Neural cell (in vitro differentiated cells): ENCODE measurements around the gene RABL3. TPM values are rescaled to one million over a fixed set of nuclear protein-coding genes. Genes with fewer than 3 reads are reported as not detected.
"Not testable (repeated sequence)": the region's sequence is repeated elsewhere in the genome, so short reads cannot be mapped to it uniquely, and the experiment has no call there.

ENCODE experiments used
- H2AFZ ChIP-seq: fragments of 200-600, 300-800 bp; sonication (generic), shearing (Covaris generic); 2 replicates; pipeline ENCODE4 v1.6.0; 2014; ENCODE audit warnings: low read depth, mild to moderate bottlenecking, antibody characterized with exemption, low read length, moderate library complexity
- H3F3A ChIP-seq: fragments of 200-600 bp; shearing (Covaris generic); 2 replicates; pipeline ENCODE4 v1.6.1; 2016; ENCODE audit warnings: mild to moderate bottlenecking, moderate library complexity, mixed read lengths, antibody characterized with exemption, low read length; ENCODE audit not compliant: insufficient read depth, poor library complexity, severe bottlenecking
- H3K27ac ChIP-seq: fragments of 200-600, 300-800 bp; sonication (generic), shearing (Covaris generic); 2 replicates; pipeline ENCODE4 v1.5.1; 2014; ENCODE audit warnings: mild to moderate bottlenecking, low read length, moderate library complexity
- H3K27me3 ChIP-seq: fragments of 300-800, 200-600 bp; sonication (generic), shearing (Covaris generic); 2 replicates; pipeline ENCODE4 v1.6.0; 2014; ENCODE audit warnings: mild to moderate bottlenecking, low read depth, low read length, moderate library complexity; ENCODE audit not compliant: insufficient read depth
- H3K36me3 ChIP-seq: fragments of 300-800, 200-600 bp; sonication (generic), shearing (Covaris generic); 2 replicates; pipeline ENCODE4 v1.5.1; 2014; ENCODE audit warnings: mild to moderate bottlenecking, antibody characterized with exemption, low read length, moderate library complexity; ENCODE audit not compliant: insufficient read depth
- H3K4me2 ChIP-seq: fragments of 300-800, 200-600 bp; sonication (generic), shearing (Covaris generic); 2 replicates; pipeline ENCODE4 v1.6.0; 2014; ENCODE audit warnings: mild to moderate bottlenecking, low read length
- H3K4me3 ChIP-seq: fragments of 300-800, 200-600 bp; sonication (generic), shearing (Covaris generic); 2 replicates; pipeline ENCODE4 v1.5.1; 2014; ENCODE audit warnings: mild to moderate bottlenecking, low read length, moderate library complexity
- H3K79me2 ChIP-seq: fragments of 200-600 bp; shearing (Covaris generic); replicated peaks from 2 replicates; pipeline ENCODE4 v1.6.0; 2014; ENCODE audit warnings: mild to moderate bottlenecking, low read length, moderate library complexity; ENCODE audit not compliant: insufficient read depth
- H3K9ac ChIP-seq: fragments of 300-800, 200-600 bp; sonication (generic), shearing (Covaris generic); 2 replicates; pipeline ENCODE4 v1.6.1; 2016; ENCODE audit warnings: mild to moderate bottlenecking, low read length, mixed read lengths
- H3K9me2 ChIP-seq: fragments of 200-600 bp; shearing (Covaris generic); 2 replicates; pipeline ENCODE4 v1.6.1; 2016; ENCODE audit warnings: mild to moderate bottlenecking, low read length, mixed read lengths; ENCODE audit not compliant: insufficient read depth
- H3K9me3 ChIP-seq: fragments of 200-600, 300-800 bp; sonication (generic), shearing (Covaris generic); 2 replicates; pipeline ENCODE4 v1.6.1; 2016; ENCODE audit warnings: mild to moderate bottlenecking, mixed run types, low read length, moderate library complexity, mixed read lengths
- H4K20me1 ChIP-seq: fragments of 200-600 bp; shearing (Covaris generic); 2 replicates; pipeline ENCODE4 v1.6.1; 2016; ENCODE audit warnings: mild to moderate bottlenecking, mixed run types; ENCODE audit not compliant: insufficient read depth
- EP300 ChIP-seq: fragments of 450-650 bp; conservative IDR thresholded peaks from 2 replicates; pipeline ENCODE4 v1.6.1; 2014; ENCODE audit warnings: antibody characterized with exemption, mild to moderate bottlenecking, moderate library complexity; ENCODE audit not compliant: poor library complexity, severe bottlenecking
- EZH2 ChIP-seq: fragments of 200-600, 300-800 bp; shearing (Covaris generic), sonication (generic); IDR thresholded peaks from 2 replicates; pipeline ENCODE4 v1.6.1; 2014; ENCODE audit warnings: antibody characterized with exemption, low read length, borderline replicate concordance, mild to moderate bottlenecking; ENCODE audit not compliant: insufficient read depth, poor library complexity, severe bottlenecking
- MXI1 ChIP-seq: fragments of 450-650 bp; conservative IDR thresholded peaks from 2 replicates; pipeline ENCODE4 v1.6.1; 2014; ENCODE audit warnings: antibody characterized with exemption, mild to moderate bottlenecking; ENCODE audit not compliant: poor library complexity, severe bottlenecking
- POLR2AphosphoS5 ChIP-seq: IDR thresholded peaks from 2 replicates; pipeline ENCODE4 v1.6.1; 2012
- RAD21 ChIP-seq: fragments of 450-650 bp; conservative IDR thresholded peaks from 2 replicates; pipeline ENCODE4 v1.6.1; 2014; ENCODE audit warnings: antibody characterized with exemption, mild to moderate bottlenecking, moderate library complexity
- SMC3 ChIP-seq: fragments of 450-650 bp; conservative IDR thresholded peaks from 2 replicates; pipeline ENCODE4 v1.6.1; 2014; ENCODE audit warnings: antibody characterized with exemption, mild to moderate bottlenecking, moderate library complexity; ENCODE audit not compliant: poor library complexity
- TAF1 ChIP-seq: IDR thresholded peaks from 2 replicates; pipeline ENCODE4 v1.6.1; 2012; ENCODE audit warnings: low read depth
- polyA plus RNA-seq: library from polyadenylated mRNA; depleted of rRNA; stranded (reverse); fragments of >200 nt; gene quantifications from 2 replicates; pipeline ENCODE4 v1.2.3, GENCODE V29; 2014
- TF ChIP-seq, protein P1 (sequence below): fragments of 450-650 bp; IDR thresholded peaks from 2 replicates; pipeline ENCODE4 v1.5.1; 2014; ENCODE audit warnings: antibody characterized with exemption, mild to moderate bottlenecking, moderate library complexity; ENCODE audit not compliant: poor library complexity, severe bottlenecking
- TF ChIP-seq, protein P2 (sequence below): IDR thresholded peaks from 2 replicates; pipeline ENCODE4 v1.6.1; 2012; ENCODE audit warnings: borderline replicate concordance

RABL3 gene
- polyA plus RNA-seq, 1 donor from 2014 or later = 14.7 TPM

DNA sequence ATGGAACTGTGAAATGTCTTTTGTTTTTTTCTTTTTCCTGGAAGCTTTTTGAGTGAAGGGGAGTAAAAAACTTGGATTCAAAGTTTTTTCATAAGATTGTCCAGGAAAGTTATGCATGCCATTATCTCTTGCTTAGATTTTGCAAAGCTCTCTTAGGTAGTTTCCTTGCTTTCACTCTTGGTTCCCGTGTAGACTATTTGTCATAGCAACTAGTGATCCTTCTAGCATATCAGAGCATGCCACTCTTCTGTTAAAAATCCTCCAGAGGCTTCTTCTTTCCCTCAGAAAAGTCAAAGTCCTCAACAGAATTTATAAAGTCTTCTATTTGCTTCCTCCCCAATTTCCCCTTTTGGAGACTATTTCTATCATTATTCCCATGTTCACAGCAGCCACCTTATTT, 21.3 kb upstream of the RABL3 start:
- H3K9me2 ChIP-seq = no peaks in the 10 kb centered on the region
- H3K27me3 ChIP-seq = no peaks in the 10 kb centered on the region
- H3K9me3 ChIP-seq = no peaks in the 10 kb centered on the region
- H3K4me2 ChIP-seq = no peak overlapping the region
- no peaks in the 10 kb centered on the region for H4K20me1 ChIP-seq
- TF ChIP-seq EZH2 (no peak), MXI1 (no peak), EP300 (no peak), RAD21 (no peak), TAF1 (no peak), POLR2AphosphoS5 (no peak), SMC3 (no peak)
- TF ChIP-seq, protein P1, sequence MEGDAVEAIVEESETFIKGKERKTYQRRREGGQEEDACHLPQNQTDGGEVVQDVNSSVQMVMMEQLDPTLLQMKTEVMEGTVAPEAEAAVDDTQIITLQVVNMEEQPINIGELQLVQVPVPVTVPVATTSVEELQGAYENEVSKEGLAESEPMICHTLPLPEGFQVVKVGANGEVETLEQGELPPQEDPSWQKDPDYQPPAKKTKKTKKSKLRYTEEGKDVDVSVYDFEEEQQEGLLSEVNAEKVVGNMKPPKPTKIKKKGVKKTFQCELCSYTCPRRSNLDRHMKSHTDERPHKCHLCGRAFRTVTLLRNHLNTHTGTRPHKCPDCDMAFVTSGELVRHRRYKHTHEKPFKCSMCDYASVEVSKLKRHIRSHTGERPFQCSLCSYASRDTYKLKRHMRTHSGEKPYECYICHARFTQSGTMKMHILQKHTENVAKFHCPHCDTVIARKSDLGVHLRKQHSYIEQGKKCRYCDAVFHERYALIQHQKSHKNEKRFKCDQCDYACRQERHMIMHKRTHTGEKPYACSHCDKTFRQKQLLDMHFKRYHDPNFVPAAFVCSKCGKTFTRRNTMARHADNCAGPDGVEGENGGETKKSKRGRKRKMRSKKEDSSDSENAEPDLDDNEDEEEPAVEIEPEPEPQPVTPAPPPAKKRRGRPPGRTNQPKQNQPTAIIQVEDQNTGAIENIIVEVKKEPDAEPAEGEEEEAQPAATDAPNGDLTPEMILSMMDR = no peak
- TF ChIP-seq, protein P2, sequence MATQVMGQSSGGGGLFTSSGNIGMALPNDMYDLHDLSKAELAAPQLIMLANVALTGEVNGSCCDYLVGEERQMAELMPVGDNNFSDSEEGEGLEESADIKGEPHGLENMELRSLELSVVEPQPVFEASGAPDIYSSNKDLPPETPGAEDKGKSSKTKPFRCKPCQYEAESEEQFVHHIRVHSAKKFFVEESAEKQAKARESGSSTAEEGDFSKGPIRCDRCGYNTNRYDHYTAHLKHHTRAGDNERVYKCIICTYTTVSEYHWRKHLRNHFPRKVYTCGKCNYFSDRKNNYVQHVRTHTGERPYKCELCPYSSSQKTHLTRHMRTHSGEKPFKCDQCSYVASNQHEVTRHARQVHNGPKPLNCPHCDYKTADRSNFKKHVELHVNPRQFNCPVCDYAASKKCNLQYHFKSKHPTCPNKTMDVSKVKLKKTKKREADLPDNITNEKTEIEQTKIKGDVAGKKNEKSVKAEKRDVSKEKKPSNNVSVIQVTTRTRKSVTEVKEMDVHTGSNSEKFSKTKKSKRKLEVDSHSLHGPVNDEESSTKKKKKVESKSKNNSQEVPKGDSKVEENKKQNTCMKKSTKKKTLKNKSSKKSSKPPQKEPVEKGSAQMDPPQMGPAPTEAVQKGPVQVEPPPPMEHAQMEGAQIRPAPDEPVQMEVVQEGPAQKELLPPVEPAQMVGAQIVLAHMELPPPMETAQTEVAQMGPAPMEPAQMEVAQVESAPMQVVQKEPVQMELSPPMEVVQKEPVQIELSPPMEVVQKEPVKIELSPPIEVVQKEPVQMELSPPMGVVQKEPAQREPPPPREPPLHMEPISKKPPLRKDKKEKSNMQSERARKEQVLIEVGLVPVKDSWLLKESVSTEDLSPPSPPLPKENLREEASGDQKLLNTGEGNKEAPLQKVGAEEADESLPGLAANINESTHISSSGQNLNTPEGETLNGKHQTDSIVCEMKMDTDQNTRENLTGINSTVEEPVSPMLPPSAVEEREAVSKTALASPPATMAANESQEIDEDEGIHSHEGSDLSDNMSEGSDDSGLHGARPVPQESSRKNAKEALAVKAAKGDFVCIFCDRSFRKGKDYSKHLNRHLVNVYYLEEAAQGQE = no peak
- no peak overlapping the region for H3K9ac ChIP-seq
- peaks cover 6% of the 10 kb centered on the region for H3K79me2 ChIP-seq
- no peak overlapping the region for H2AFZ ChIP-seq
- no peak overlapping the region for H3K27ac ChIP-seq
- no peak overlapping the region for H3K4me3 ChIP-seq
- H3F3A ChIP-seq = no peaks in the 10 kb centered on the region
- no peaks in the 10 kb centered on the region for H3K36me3 ChIP-seq

DNA sequence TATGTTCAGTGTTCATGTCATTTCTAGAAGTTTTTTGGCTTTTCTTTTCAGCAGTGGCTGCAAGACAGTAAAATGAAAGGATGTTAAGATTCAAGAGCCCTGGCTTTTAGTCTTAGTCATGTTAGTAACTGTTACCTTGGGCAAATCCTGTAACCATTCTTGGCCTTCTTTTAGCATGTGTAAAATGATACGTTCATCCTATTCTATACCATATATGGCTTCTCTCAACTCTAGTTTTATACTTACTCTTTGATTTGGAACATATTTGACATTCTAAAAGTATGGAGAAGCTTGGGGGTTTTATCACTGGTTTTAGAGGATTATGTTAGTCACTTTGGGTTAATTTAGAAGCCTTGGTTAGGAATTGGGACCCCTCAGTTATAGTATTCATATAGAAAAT, 20.3 kb upstream of the RABL3 start:
- H3K4me3 ChIP-seq = no peak overlapping the region
- H2AFZ ChIP-seq = no peak overlapping the region
- no peak overlapping the region for H3K4me2 ChIP-seq
- TF ChIP-seq SMC3 (no peak), MXI1 (no peak), TAF1 (no peak), EZH2 (no peak), POLR2AphosphoS5 (no peak)
- TF ChIP-seq, protein P1 = no peak
- TF ChIP-seq, protein P2 = no peak
- H3K36me3 ChIP-seq = no peaks in the 10 kb centered on the region
- H4K20me1 ChIP-seq = no peaks in the 10 kb centered on the region
- no peaks in the 10 kb centered on the region for H3F3A ChIP-seq
- no peaks in the 10 kb centered on the region for H3K9me2 ChIP-seq
- H3K9ac ChIP-seq = no peak overlapping the region
- H3K27ac ChIP-seq = no peak overlapping the region
- no peaks in the 10 kb centered on the region for H3K9me3 ChIP-seq
- H3K79me2 ChIP-seq = peaks cover 8% of the 10 kb centered on the region
- no peaks in the 10 kb centered on the region for H3K27me3 ChIP-seq

DNA sequence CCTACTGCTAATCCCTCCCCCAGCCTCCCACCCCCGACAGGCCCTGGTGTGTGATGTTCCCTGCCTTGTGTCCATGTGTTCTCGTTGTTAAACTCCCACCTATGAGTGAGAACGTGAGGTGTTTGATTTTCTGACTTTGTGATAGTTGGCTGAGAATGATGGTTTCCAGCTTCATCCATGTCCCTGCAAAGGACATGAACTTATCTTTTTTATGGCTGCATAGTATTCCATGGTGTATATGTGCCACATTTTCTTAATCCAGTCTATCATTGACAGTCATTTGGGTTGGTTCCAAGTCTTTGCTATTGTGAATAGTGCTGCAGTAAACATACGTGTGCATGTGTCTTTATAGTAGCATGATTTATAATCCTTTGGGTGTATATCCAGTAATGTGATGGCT, 16.2 kb upstream of the RABL3 start:
- not testable (repeated sequence) for H3K4me3 ChIP-seq, H3K4me2 ChIP-seq, H2AFZ ChIP-seq, H3F3A ChIP-seq, H4K20me1 ChIP-seq, H3K36me3 ChIP-seq, H3K9me2 ChIP-seq, H3K9ac ChIP-seq, H3K27me3 ChIP-seq, H3K27ac ChIP-seq, H3K9me3 ChIP-seq
- H3K79me2 ChIP-seq = peaks cover 12% of the 10 kb centered on the region
